B cell (primary cell): ENCODE results near the gene SI. TPM values are rescaled to one million over a fixed set of nuclear protein-coding genes. Genes with fewer than 3 reads are reported as not detected.

Experiments used
- ATAC-seq: fragments of 200-7000 bp; cut with Tn5 transposase; one replicate; pipeline ENCODE4 v1.10.0; 2021; ENCODE audit warnings: low read depth, mild to moderate bottlenecking, moderate number of reproducible peaks, moderate library complexity
- CTCF ChIA-PET: fragments of 350-600 bp; sonication (Branson Sonifier 250); formaldehyde crosslinking; loops from one replicate; lab custom pipeline; 2021; ENCODE audit warnings: antibody characterized with exemption, inconsistent platforms; lab: Charles Lee
- POLR2A ChIA-PET: fragments of 350-600 bp; sonication (Branson Sonifier 250); formaldehyde crosslinking; loops from one replicate; lab custom pipeline; 2021; ENCODE audit warnings: antibody characterized with exemption; lab: Charles Lee
- DNase-seq: peaks from one replicate; pipeline ENCODE4 v3.0.0; 2013
- H2AFZ ChIP-seq: 2 replicates; pipeline ENCODE4 v1.6.1; 2012; ENCODE audit warnings: mild to moderate bottlenecking, low read depth, low read length; ENCODE audit not compliant: insufficient read depth, poor library complexity, severe bottlenecking
- H3K27ac ChIP-seq, 2 donors: 1 replicate in 1 of 2; 2 replicates in 1 of 2; pipeline ENCODE4 v1.5.1; 2012 to 2013; ENCODE audit warnings: low read length in 2 of 2, mild to moderate bottlenecking in 2 of 2, moderate library complexity in 1 of 2
- H3K27me3 ChIP-seq, 4 experiments: fragments of 200-600 bp in 1 of 4; sonication (generic) in 1 of 4; replicated peaks in 1 of 4; 1 replicate in 2 of 4; 2 replicates in 2 of 4; pipeline versions ENCODE4 v1.6.1 to v1.7.0; 2013 to 2016; ENCODE audit warnings: low read length in 3 of 4, mild to moderate bottlenecking in 2 of 4, mixed read lengths in 1 of 4, moderate library complexity in 1 of 4; ENCODE audit not compliant: insufficient read depth in 4 of 4, control insufficient read depth in 3 of 4; ENCODE audit errors: control extremely low read depth in 1 of 4
- H3K36me3 ChIP-seq, 2 experiments: replicated peaks in 1 of 2; 1 replicate in 1 of 2; 2 replicates in 1 of 2; pipeline versions ENCODE4 v1.6.1 to v1.7.1; 2013; ENCODE audit warnings: low read length in 1 of 2; ENCODE audit not compliant: insufficient read depth in 2 of 2, control insufficient read depth in 1 of 2; ENCODE audit errors: control extremely low read depth in 1 of 2, extremely low read depth in 1 of 2
- H3K4me1 ChIP-seq, 2 donors: fragments of 200-600 bp in 1 of 2; sonication (generic) in 1 of 2; 1 replicate in 1 of 2; 2 replicates in 1 of 2; pipeline versions ENCODE4 v1.5.1 to v1.6.1; 2013 to 2017; ENCODE audit warnings: low read length in 2 of 2; ENCODE audit not compliant: control insufficient read depth in 2 of 2, insufficient read depth in 2 of 2
- H3K4me2 ChIP-seq: replicated peaks from 2 replicates; pipeline ENCODE3; 2012; ENCODE audit warnings: mild to moderate bottlenecking, low read depth, low read length; ENCODE audit not compliant: poor library complexity, severe bottlenecking
- H3K4me3 ChIP-seq, 5 experiments: fragments of 200-600 bp in 1 of 5; sonication (generic) in 1 of 5; 1 replicate in 3 of 5; 2 replicates in 2 of 5; pipeline versions ENCODE4 v1.5.1 to v1.7.0; 2011 to 2016; ENCODE audit warnings: low read length in 4 of 5, mild to moderate bottlenecking in 4 of 5, low read depth in 2 of 5, control low read depth in 1 of 5, moderate library complexity in 1 of 5; ENCODE audit not compliant: insufficient read depth in 1 of 5; ENCODE audit errors: control extremely low read depth in 1 of 5, extremely low read depth in 1 of 5
- H3K79me2 ChIP-seq: fragments of 200-600 bp; sonication (generic); one replicate; pipeline ENCODE4 v1.6.0; 2016; ENCODE audit warnings: low read length; ENCODE audit not compliant: control insufficient read depth, insufficient read depth
- H3K9ac ChIP-seq: fragments of 200-600 bp; sonication (generic); 2 replicates; pipeline ENCODE4 v1.6.1; 2017; ENCODE audit warnings: mild to moderate bottlenecking, low read length, moderate library complexity
- H3K9me3 ChIP-seq, 3 donors: one replicate each; pipeline versions ENCODE4 v1.6.1 to v1.7.1; 2013; ENCODE audit warnings: low read length in 2 of 3; ENCODE audit not compliant: control insufficient read depth in 2 of 3, insufficient read depth in 1 of 3; ENCODE audit errors: control extremely low read depth in 1 of 3
- H4K20me1 ChIP-seq: 2 replicates; pipeline ENCODE4 v1.6.0; 2012; ENCODE audit warnings: mild to moderate bottlenecking, low read length; ENCODE audit not compliant: insufficient read depth, control insufficient read depth, poor library complexity, severe bottlenecking
- H3K27ac Mint-ChIP-seq: one replicate; pipeline ENCODE4 v1.8.0; 2021; ENCODE audit warnings: mixed read lengths
- H3K27me3 Mint-ChIP-seq: one replicate; pipeline ENCODE4 v1.8.0; 2021; ENCODE audit warnings: mixed read lengths
- H3K4me1 Mint-ChIP-seq: one replicate; pipeline ENCODE4 v1.8.0; 2021; ENCODE audit warnings: mixed read lengths
- H3K4me3 Mint-ChIP-seq: one replicate; pipeline ENCODE4 v1.8.0; 2021; ENCODE audit warnings: mixed read lengths
- H3K9me3 Mint-ChIP-seq: one replicate; pipeline ENCODE4 v1.8.0; 2022; ENCODE audit warnings: mixed read lengths; ENCODE audit not compliant: insufficient read depth
- EZH2 ChIP-seq: IDR thresholded peaks from 2 replicates; pipeline ENCODE4 v1.6.1; 2012; ENCODE audit warnings: borderline replicate concordance, low read depth, mild to moderate bottlenecking, moderate library complexity, low read length; ENCODE audit not compliant: insufficient read depth, poor library complexity, severe bottlenecking
- WGBS: methylation state at CpG from one replicate; pipeline ENCODE4 v1.1.5; 2013; ENCODE audit warnings: missing lambda C conversion rate; ENCODE audit not compliant: insufficient coverage; 5-methylcytosine and 5-hydroxymethylcytosine counted together
- intact Hi-C: fragments of 100-400 bp; cut with micrococcal nuclease; formaldehyde crosslinking; loops from one replicate; pipeline ENCODE4 v1.10.0; 2022
- polyA plus RNA-seq: library from polyadenylated mRNA; depleted of rRNA; stranded (reverse); fragments of >200 nt; gene quantifications from 2 replicates; pipeline ENCODE4 v1.2.3, GENCODE V29; 2012
- total RNA-seq, 2 donors: library from RNA; stranded (reverse); fragments of 120-200 nt in 1 of 2; gene quantifications; 1 replicate in 1 of 2; 2 replicates in 1 of 2; pipeline versions ENCODE4 v1.2.3 to v1.2.4, GENCODE V29; 2013 to 2022
- TF ChIP-seq, protein P1 (sequence below): fragments of 200-600 bp; IDR thresholded peaks from one replicate; pipeline ENCODE4 v1.8.0; 2022; ENCODE audit warnings: antibody characterized with exemption, mild to moderate bottlenecking

SI gene
- total and polyA plus RNA-seq, 2 donors (not counting 1 experiment from before 2014, with no cell fraction given) = not detected

DNA sequence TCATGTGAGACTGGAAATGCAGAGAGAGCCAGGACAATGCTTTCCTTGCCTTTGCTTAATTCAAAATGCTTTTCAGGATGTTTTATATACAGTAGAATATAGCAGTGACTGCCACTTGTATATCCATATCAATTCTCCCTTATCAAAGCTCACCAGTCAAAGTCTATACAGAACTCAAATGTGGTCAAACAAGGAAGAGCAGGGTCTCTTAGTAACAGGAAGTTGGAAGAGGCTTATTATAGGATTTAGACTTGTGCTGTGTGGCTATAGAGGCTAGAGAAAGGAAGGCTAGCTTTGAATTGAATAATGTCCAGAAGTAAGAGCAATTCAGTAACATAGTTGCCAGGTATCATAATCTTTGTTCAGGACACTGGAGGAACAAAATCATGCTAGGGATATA lies 4.4 kb upstream of the SI start:
- no peak for TF ChIP-seq EZH2
- TF ChIP-seq, protein P1, sequence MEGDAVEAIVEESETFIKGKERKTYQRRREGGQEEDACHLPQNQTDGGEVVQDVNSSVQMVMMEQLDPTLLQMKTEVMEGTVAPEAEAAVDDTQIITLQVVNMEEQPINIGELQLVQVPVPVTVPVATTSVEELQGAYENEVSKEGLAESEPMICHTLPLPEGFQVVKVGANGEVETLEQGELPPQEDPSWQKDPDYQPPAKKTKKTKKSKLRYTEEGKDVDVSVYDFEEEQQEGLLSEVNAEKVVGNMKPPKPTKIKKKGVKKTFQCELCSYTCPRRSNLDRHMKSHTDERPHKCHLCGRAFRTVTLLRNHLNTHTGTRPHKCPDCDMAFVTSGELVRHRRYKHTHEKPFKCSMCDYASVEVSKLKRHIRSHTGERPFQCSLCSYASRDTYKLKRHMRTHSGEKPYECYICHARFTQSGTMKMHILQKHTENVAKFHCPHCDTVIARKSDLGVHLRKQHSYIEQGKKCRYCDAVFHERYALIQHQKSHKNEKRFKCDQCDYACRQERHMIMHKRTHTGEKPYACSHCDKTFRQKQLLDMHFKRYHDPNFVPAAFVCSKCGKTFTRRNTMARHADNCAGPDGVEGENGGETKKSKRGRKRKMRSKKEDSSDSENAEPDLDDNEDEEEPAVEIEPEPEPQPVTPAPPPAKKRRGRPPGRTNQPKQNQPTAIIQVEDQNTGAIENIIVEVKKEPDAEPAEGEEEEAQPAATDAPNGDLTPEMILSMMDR = no peak
- no peak overlapping the region for H3K9ac ChIP-seq
- Mint-ChIP-seq H3K9me3 (peaks cover 2% of the 10 kb centered on the region), H3K4me3 (no peak overlapping the region), H3K27ac (no peak overlapping the region), H3K4me1 (no peaks in the 10 kb centered on the region), H3K27me3 (no peaks in the 10 kb centered on the region)
- no peak overlapping the region for H3K4me2 ChIP-seq
- H3K79me2 ChIP-seq = no peaks in the 10 kb centered on the region
- no peaks in the 10 kb centered on the region for H4K20me1 ChIP-seq
- DNase-seq = no peak
- H2AFZ ChIP-seq = no peak overlapping the region
- H3K4me1 ChIP-seq = no peaks in the 10 kb centered on the region
- H3K27me3 ChIP-seq = no peaks in the 10 kb centered on the region
- no peaks in the 10 kb centered on the region for H3K36me3 ChIP-seq
- CTCF ChIA-PET = no interaction called here
- ATAC-seq = no peak
- POLR2A ChIA-PET = no interaction called here
- no peak overlapping the region for H3K27ac ChIP-seq
- intact Hi-C loops = no loop called here
- H3K9me3 ChIP-seq = no peaks in the 10 kb centered on the region
- H3K4me3 ChIP-seq = no peak overlapping the region

DNA sequence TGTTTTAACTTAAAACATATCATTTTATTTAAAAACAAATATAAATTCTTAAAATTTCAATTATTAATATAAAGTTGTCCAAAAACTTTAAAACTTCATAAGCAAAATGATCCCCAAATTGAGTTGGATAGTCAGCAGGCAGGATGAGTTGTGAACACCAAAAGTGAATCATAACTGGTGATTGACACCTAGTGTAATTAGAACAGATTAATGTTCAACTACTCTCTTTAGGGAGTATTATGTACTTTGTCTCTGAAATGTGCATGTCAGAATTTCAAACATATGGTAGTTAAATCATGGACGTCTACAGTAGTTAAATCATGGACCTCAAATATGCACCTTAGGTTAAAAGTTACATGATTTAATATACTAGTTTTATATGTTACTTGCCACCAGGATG lies 2.9 kb upstream of the SI start:
- ATAC-seq (no peak), DNase-seq (no peak)
- Histone ChIP-seq H3K27ac (no peak overlapping the region), H3K4me2 (no peak overlapping the region), H3K36me3 (no peaks in the 10 kb centered on the region), H2AFZ (no peak overlapping the region), H3K4me3 (no peak overlapping the region), H4K20me1 (no peaks in the 10 kb centered on the region), H3K27me3 (no peaks in the 10 kb centered on the region), H3K9me3 (no peaks in the 10 kb centered on the region), H3K9ac (no peak overlapping the region), H3K79me2 (no peaks in the 10 kb centered on the region), H3K4me1 (no peaks in the 10 kb centered on the region)
- Mint-ChIP-seq H3K27ac (no peak overlapping the region), H3K4me3 (no peak overlapping the region), H3K9me3 (peaks cover 2% of the 10 kb centered on the region), H3K4me1 (no peaks in the 10 kb centered on the region), H3K27me3 (no peaks in the 10 kb centered on the region)
- CTCF ChIA-PET = no interaction called here
- POLR2A ChIA-PET = no interaction called here
- intact Hi-C loops = no loop called here
- no CpG with 5 or more reads among the region's 1 CpG for WGBS
- TF ChIP-seq EZH2 = no peak
- TF ChIP-seq, protein P1 = no peak
